Measurements from ENCODE around the gene SULT4A1.

The SULT4A1 gene

GRCh38 chr22:43802897-43803495 lies 59.3 kb downstream of the SULT4A1 start:
- no peak for DNase-seq (ENCODE audit: low read depth)

GRCh38 chr22:43800970-43801369 lies 61.3 kb downstream of the SULT4A1 start:
- DNase-seq (ENCODE audit: low read depth) = no peak

- no peak for DNase-seq (ENCODE audit: low read depth)
Observed at GRCh38 chr22:43798492-43798891, 63.8 kb downstream of the SULT4A1 start.

GRCh38 chr22:43796567-43796966 lies 65.7 kb downstream of the SULT4A1 start:
- no peak for DNase-seq (ENCODE audit: low read depth)

- no peak for DNase-seq (ENCODE audit: low read depth)
Observed at GRCh38 chr22:43795320-43795719, 67.0 kb downstream of the SULT4A1 start.

GRCh38 chr22:43792905-43793304 lies 69.4 kb downstream of the SULT4A1 start:
- DNase-seq (ENCODE audit: low read depth) = no peak

GRCh38 chr22:43789452-43789851 lies 72.9 kb downstream of the SULT4A1 start:
- DNase-seq (ENCODE audit: low read depth) = no peak

- no peak for DNase-seq (ENCODE audit: low read depth)
Observed at GRCh38 chr22:43783777-43784176, 78.5 kb downstream of the SULT4A1 start.

- DNase-seq (ENCODE audit: low read depth) = no peak
Observed at GRCh38 chr22:43782448-43782847, 79.9 kb downstream of the SULT4A1 start.

GRCh38 chr22:43777286-43777685 lies 85.0 kb downstream of the SULT4A1 start:
- no peak for DNase-seq (ENCODE audit: low read depth)

GRCh38 chr22:43776081-43776670 lies 86.1 kb downstream of the SULT4A1 start:
- DNase-seq (ENCODE audit: low read depth) = no peak

Measured in activated T-cell treated with anti-CD3 and anti-CD28 coated beads for 24 hours (primary cell).